22Rv1 (cell line): ENCODE results near the gene MTHFD1L.
"Not testable (repeated sequence)": the region's sequence is repeated elsewhere in the genome, so short reads cannot be mapped to it uniquely, and the experiment has no call there.

ENCODE experiments used
- H3K27ac ChIP-seq: fragments of 450-650 bp; 2 replicates; pipeline ENCODE4 v1.5.1; 2017
- ZFX ChIP-seq: fragments of 450-650 bp; IDR thresholded peaks from 2 replicates; pipeline ENCODE4 v1.6.1; 2017; ENCODE audit warnings: antibody characterized with exemption, borderline replicate concordance
- TF ChIP-seq, protein P1 (sequence below): fragments of 450-650 bp; IDR thresholded peaks from 2 replicates; pipeline ENCODE4 v1.5.1; 2017; ENCODE audit warnings: mild to moderate bottlenecking

Gene MTHFD1L

DNA sequence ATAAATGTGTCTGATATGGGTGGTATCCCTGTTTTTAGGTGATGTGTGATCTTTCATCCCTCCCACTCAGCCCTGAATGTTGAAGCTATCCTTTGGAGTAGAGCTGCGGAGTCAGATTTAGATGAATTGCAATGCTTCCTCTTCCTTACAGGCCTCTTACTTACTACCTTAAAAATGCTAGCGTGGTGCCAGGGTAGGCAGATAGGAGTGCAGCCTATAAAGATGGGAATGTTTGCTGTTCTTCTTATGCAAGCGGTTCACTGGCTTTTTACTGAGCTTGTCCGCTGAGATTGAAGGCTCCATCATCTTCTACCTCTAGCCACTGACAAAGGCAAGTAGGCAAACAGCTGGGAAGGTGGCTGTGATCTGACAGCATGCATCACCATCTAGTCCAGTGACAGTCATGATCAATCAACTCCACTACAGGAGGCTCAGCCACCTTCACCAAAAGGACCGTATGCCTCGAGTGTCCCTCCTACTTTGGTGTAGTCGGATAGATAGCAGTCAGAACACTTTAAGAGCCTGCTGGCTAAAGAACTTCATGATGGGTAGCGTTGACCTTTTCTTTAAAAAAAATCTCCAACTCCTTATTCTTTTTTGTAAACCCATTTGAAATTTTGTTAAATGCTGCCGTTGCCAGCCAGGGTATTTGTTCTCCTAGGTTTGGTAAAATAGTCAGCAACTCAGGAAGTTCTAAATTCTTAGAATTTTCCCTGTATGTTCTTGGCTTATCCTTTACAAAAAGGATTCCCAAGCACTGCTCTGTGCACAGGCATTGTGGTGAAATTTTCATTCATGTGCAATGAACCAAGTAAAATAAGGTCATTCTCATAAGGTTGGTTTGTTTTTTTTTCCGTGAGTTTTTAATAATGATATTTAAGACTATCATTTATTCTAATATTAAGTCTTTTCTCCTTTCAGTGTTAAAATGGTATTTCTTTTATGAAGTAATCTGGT, 169.6 kb downstream of the MTHFD1L start:
- TF ChIP-seq, protein P1, sequence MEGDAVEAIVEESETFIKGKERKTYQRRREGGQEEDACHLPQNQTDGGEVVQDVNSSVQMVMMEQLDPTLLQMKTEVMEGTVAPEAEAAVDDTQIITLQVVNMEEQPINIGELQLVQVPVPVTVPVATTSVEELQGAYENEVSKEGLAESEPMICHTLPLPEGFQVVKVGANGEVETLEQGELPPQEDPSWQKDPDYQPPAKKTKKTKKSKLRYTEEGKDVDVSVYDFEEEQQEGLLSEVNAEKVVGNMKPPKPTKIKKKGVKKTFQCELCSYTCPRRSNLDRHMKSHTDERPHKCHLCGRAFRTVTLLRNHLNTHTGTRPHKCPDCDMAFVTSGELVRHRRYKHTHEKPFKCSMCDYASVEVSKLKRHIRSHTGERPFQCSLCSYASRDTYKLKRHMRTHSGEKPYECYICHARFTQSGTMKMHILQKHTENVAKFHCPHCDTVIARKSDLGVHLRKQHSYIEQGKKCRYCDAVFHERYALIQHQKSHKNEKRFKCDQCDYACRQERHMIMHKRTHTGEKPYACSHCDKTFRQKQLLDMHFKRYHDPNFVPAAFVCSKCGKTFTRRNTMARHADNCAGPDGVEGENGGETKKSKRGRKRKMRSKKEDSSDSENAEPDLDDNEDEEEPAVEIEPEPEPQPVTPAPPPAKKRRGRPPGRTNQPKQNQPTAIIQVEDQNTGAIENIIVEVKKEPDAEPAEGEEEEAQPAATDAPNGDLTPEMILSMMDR = no peak
- no peak for TF ChIP-seq ZFX
- H3K27ac ChIP-seq = peak overlapping the region; percentile 55

GRCh38 chr6:151036211-151036721, 170.8 kb downstream of the MTHFD1L start:
- H3K27ac ChIP-seq = peak overlapping the region; percentile 55; the same call in 1 of the 2 replicates

- no peak for TF ChIP-seq ZFX
- TF ChIP-seq, protein P1 = no peak
- no peak overlapping the region for H3K27ac ChIP-seq
Observed at GRCh38 chr6:151036869-151037680, 171.6 kb downstream of the MTHFD1L start.

DNA sequence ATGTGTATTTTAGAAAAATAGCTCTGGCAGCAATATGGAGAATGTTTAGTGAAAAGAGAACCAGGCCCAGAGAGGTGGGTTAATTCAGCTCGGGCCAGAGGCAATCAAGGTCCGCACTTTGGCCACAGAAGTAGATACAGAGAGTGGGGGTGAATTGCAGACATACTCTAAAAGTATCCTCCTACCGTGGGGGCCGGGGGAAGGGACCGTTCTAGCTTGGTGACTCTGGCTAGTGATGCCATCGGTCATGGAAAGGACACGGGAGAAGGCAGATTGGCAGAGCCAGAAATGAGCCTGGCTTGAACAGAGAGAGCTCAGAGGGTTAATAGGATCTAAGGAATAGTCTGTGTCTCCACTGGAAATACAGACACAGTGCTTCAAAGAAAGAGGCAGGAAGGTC, 173.1 kb downstream of the MTHFD1L start:
- TF ChIP-seq, protein P1 = no peak
- TF ChIP-seq ZFX = no peak
- H3K27ac ChIP-seq = no peak overlapping the region

DNA sequence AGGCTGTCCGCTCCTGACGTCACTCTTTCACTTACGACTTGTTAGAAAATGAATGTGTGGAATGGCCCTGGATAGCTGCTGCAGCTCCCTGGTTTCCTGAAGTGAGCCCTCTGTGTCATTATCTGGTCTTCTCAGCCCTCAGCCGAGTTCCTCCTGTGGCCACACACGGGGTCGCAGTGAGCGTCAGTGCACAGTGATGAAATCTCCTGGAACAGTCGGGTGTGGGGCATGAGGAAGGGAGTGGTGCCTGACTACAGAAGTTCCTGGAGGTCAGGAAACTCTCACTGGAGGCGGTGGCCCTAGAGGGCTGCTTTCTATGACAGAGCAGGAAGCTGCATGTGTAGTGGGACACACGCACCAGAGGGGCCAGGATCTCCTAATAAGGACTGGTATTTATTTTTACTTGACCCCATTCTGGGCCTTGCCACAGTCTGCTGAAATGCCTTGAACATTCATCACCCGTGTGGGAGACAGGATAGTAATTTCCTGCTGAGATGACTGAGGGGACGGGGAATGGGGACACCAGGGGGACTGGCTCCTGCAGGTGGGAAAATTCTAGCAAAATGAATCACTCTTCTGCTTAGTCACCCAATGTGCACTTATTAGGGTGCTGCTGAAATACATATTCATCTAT, 175.5 kb downstream of the MTHFD1L start:
- H3K27ac ChIP-seq = not testable (repeated sequence)

DNA sequence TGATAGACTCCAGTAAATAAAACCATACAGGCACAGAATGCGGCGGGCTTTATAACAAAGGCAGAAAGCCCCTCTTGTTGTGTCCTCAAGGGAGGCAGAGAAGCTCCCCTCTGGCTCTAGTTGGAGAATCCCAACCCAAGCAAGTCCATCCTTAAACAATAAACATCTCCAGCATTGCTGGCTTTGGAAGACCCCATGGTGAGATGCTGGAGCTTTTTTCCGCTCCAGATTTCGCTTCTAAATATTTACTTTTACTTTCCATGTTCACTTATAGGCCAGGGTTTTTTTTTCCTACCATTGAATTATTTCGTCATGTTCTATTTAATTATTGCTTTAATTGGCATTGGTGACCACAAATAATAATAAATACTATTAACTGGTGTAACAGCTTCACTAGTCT, 176.2 kb downstream of the MTHFD1L start:
- TF ChIP-seq, protein P1 = no peak
- no peak for TF ChIP-seq ZFX
- H3K27ac ChIP-seq = no peak overlapping the region

- H3K27ac ChIP-seq = not testable (repeated sequence)
Observed at GRCh38 chr6:151042911-151043330, 177.4 kb downstream of the MTHFD1L start.

- no peak for TF ChIP-seq ZFX
- TF ChIP-seq, protein P1 = no peak
- peak overlapping the region; percentile 58 for H3K27ac ChIP-seq
Observed at GRCh38 chr6:151043944-151044343, 178.4 kb downstream of the MTHFD1L start.
